PC-3 (cell line): ENCODE data around the gene RAB7A. TPM values are rescaled to one million over a fixed set of nuclear protein-coding genes. Genes with fewer than 3 reads are reported as not detected.

ENCODE experiments used
- ATAC-seq: fragments of 200-7000 bp; cut with Tn5 transposase; 2 replicates; pipeline ENCODE4 v1.9.1; 2020; ENCODE audit warnings: mild to moderate bottlenecking, moderate library complexity
- BruUV-seq: library from RNA; stranded (reverse); fragments of 400-500 nt; replicated peaks from 2 replicates; lab custom pipeline; 2021; lab: Mats Ljungman, UMichigan
- CTCF ChIA-PET: fragments of 300-600 bp; sonication (Branson Sonifier 250); formaldehyde crosslinking; loops from one replicate; lab custom pipeline; 2022; ENCODE audit warnings: antibody characterized with exemption; lab: Charles Lee
- POLR2A ChIA-PET: fragments of 300-600 bp; sonication (Branson Sonifier 250); formaldehyde crosslinking; loops from one replicate; lab custom pipeline; 2022; ENCODE audit warnings: antibody characterized with exemption; ENCODE audit not compliant: unreplicated experiment; lab: Charles Lee
- DNase-seq: peaks from one replicate; pipeline ENCODE4 v3.0.0-alpha.2; 2015
- H2AFZ ChIP-seq: fragments of 300-600 bp; sonication (generic); 2 replicates; pipeline ENCODE4 v1.6.0; 2016; ENCODE audit warnings: antibody characterized with exemption, low read length
- H3F3A ChIP-seq: fragments of 300-600 bp; sonication (generic); one replicate; pipeline ENCODE4 v1.6.0; 2017; ENCODE audit warnings: antibody characterized with exemption, low read length, control low read depth, mild to moderate bottlenecking; ENCODE audit not compliant: unreplicated experiment
- H3K27ac ChIP-seq: fragments of 300-600 bp; sonication (generic); 2 replicates; pipeline ENCODE4 v1.5.1; 2016; ENCODE audit warnings: mild to moderate bottlenecking, low read length
- H3K27me3 ChIP-seq: fragments of 300-600 bp; sonication (generic); 2 replicates; pipeline ENCODE4 v1.6.1; 2016; ENCODE audit warnings: low read length, mixed read lengths
- H3K36me3 ChIP-seq: fragments of 300-600 bp; sonication (generic); 2 replicates; pipeline ENCODE4 v1.6.1; 2016; ENCODE audit warnings: low read depth, mixed run types, low read length, mixed read lengths
- H3K4me1 ChIP-seq: fragments of 300-600 bp; sonication (generic); 2 replicates; pipeline ENCODE4 v1.5.1; 2016; ENCODE audit warnings: low read length; ENCODE audit not compliant: insufficient read depth
- H3K4me2 ChIP-seq: fragments of 300-600 bp; sonication (generic); 2 replicates; pipeline ENCODE4 v1.6.0; 2016; ENCODE audit warnings: low read length
- H3K4me3 ChIP-seq: fragments of 300-600 bp; sonication (generic); 2 replicates; pipeline ENCODE4 v1.5.1; 2016; ENCODE audit warnings: mild to moderate bottlenecking, low read length, mixed read lengths
- H3K79me2 ChIP-seq: fragments of 300-600 bp; sonication (generic); 2 replicates; pipeline ENCODE4 v1.6.1; 2017; ENCODE audit warnings: low read length, mixed read lengths
- H3K9ac ChIP-seq: fragments of 300-600 bp; sonication (generic); 2 replicates; pipeline ENCODE4 v1.6.0; 2016; ENCODE audit warnings: mild to moderate bottlenecking, low read length
- H3K9me2 ChIP-seq: fragments of 300-600 bp; sonication (generic); replicated peaks from 2 replicates; pipeline ENCODE4 v1.6.1; 2016; ENCODE audit warnings: mixed run types, low read length, mixed read lengths
- H3K9me3 ChIP-seq: fragments of 300-600 bp; sonication (generic); 2 replicates; pipeline ENCODE4 v1.6.1; 2016; ENCODE audit warnings: low read length, mixed read lengths
- H4K20me1 ChIP-seq: fragments of 300-600 bp; sonication (generic); 2 replicates; pipeline ENCODE4 v1.6.1; 2016; ENCODE audit warnings: low read length, mixed read lengths
- CTCF ChIP-seq: fragments of 300-600 bp; sonication (generic); conservative IDR thresholded peaks from 2 replicates; pipeline ENCODE4 v1.5.1; 2017; ENCODE audit warnings: antibody characterized with exemption, low read depth, mild to moderate bottlenecking, low read length
- EZH2 ChIP-seq: fragments of 300-600 bp; sonication (generic); IDR thresholded peaks from one replicate; pipeline ENCODE4 v1.6.1; 2017; ENCODE audit warnings: antibody characterized with exemption, mild to moderate bottlenecking, low read length; ENCODE audit not compliant: unreplicated experiment
- EZH2phosphoT487 ChIP-seq: fragments of 300-600 bp; sonication (generic); IDR thresholded peaks from 2 replicates; pipeline ENCODE4 v1.6.1; 2018; ENCODE audit warnings: mild to moderate bottlenecking, antibody characterized with exemption, low read length, borderline replicate concordance
- intact Hi-C: fragments of 100-400 bp; cut with micrococcal nuclease; formaldehyde crosslinking; loops from 2 replicates; pipeline ENCODE4 v1.9.0; 2023
- total RNA-seq: library from RNA; depleted of rRNA; stranded (reverse); fragments of >200 nt; gene quantifications from 2 replicates; pipeline ENCODE4 v1.2.3, GENCODE V29; 2014

Gene RAB7A
- total RNA-seq, 1 experiment from 2014 or later = 48.0 TPM

GRCh38 chr3:128760042-128760441 lies 34.1 kb downstream of the RAB7A start:
- Histone ChIP-seq H3K9ac (no peak overlapping the region), H4K20me1 (0 out of 2 replicates have a peak, but pooled peaks cover 13% of the 10 kb centered on the region), H3K4me3 (no peak overlapping the region), H2AFZ (no peak overlapping the region), H3K9me2 (no peaks in the 10 kb centered on the region), H3K79me2 (peaks cover 79% of the 10 kb centered on the region), H3K9me3 (no peaks in the 10 kb centered on the region), H3K36me3 (peaks cover 4% of the 10 kb centered on the region), H3K27ac (no peak overlapping the region), H3F3A (no peaks in the 10 kb centered on the region), H3K27me3 (no peaks in the 10 kb centered on the region), H3K4me1 (no peaks in the 10 kb centered on the region), H3K4me2 (no peak overlapping the region)
- DNase-seq (no peak), ATAC-seq (no peak)
- no peak for TF ChIP-seq EZH2
- no peak for TF ChIP-seq EZH2phosphoT487
- TF ChIP-seq CTCF = no peak
- CTCF ChIA-PET = no interaction called here
- POLR2A ChIA-PET = no interaction called here
- intact Hi-C loops = no loop called here
- no TSS peak for BruUV-seq

GRCh38 chr3:128760881-128761280 lies 34.9 kb downstream of the RAB7A start:
- no peaks in the 10 kb centered on the region for H3K4me1 ChIP-seq
- no peaks in the 10 kb centered on the region for H3K9me3 ChIP-seq
- H3K4me2 ChIP-seq = no peak overlapping the region
- H3K9me2 ChIP-seq = no peaks in the 10 kb centered on the region
- H3K4me3 ChIP-seq = no peak overlapping the region
- no peak overlapping the region for H3K9ac ChIP-seq
- DNase-seq (no peak), ATAC-seq (no peak)
- H3K79me2 ChIP-seq = peaks cover 81% of the 10 kb centered on the region
- ChIA-PET POLR2A (no interaction called here), CTCF (no interaction called here)
- H4K20me1 ChIP-seq = 0 out of 2 replicates have a peak, but pooled peaks cover 13% of the 10 kb centered on the region
- no peaks in the 10 kb centered on the region for H3F3A ChIP-seq
- H3K36me3 ChIP-seq = peaks cover 4% of the 10 kb centered on the region
- no peaks in the 10 kb centered on the region for H3K27me3 ChIP-seq
- BruUV-seq = no TSS peak
- H3K27ac ChIP-seq = no peak overlapping the region
- TF ChIP-seq EZH2 = no peak
- TF ChIP-seq EZH2phosphoT487 = no peak
- no peak overlapping the region for H2AFZ ChIP-seq
- intact Hi-C loops = no loop called here

DNA sequence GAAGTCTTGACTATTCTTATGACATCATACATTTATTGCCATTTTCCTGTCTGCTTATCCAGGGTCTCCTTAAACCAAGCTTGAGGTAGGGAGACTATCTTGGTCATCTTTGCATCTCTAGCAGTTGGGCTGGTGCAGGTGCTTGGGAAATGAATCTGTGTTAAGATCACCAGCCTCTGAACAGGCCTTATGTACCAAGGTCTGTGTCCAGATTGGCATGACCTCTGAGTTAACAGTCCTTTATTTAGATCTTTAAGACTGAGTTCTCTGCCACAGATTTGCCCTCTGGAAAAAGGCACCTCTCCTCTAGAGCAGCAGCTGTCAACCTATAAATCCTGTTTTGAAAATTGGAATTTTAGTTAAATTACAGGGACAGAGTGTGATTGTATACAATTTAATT lies 35.4 kb downstream of the RAB7A start:
- no peak for DNase-seq
- Histone ChIP-seq H3K9ac (no peak overlapping the region), H3K27me3 (no peaks in the 10 kb centered on the region), H3F3A (no peaks in the 10 kb centered on the region), H3K4me1 (no peaks in the 10 kb centered on the region), H4K20me1 (0 out of 2 replicates have a peak, but pooled peaks cover 13% of the 10 kb centered on the region), H3K79me2 (peaks cover 85% of the 10 kb centered on the region), H3K4me2 (no peak overlapping the region), H3K27ac (no peak overlapping the region), H3K36me3 (peaks cover 4% of the 10 kb centered on the region), H3K4me3 (no peak overlapping the region), H2AFZ (no peak overlapping the region), H3K9me2 (no peaks in the 10 kb centered on the region), H3K9me3 (no peaks in the 10 kb centered on the region)
- no peak for ATAC-seq
- POLR2A ChIA-PET = no interaction called here
- intact Hi-C loops = no loop called here
- no peak for TF ChIP-seq CTCF
- TF ChIP-seq EZH2 = no peak
- no peak for TF ChIP-seq EZH2phosphoT487
- CTCF ChIA-PET = no interaction called here
- BruUV-seq = no TSS peak
